KG1 (cell line): ENCODE results near the gene TNS4.

Source experiments
- DNase-seq: peaks from one replicate; lab custom pipeline; 2025; lab: John Stamatoyannopoulos, UW

TNS4 gene

GRCh38 chr17:40535438-40535837 lies 34.0 kb upstream of the TNS4 start:
- no peak for DNase-seq

GRCh38 chr17:40534371-40535189 lies 33.2 kb upstream of the TNS4 start:
- DNase-seq, result no peak

GRCh38 chr17:40533896-40534295 lies 32.5 kb upstream of the TNS4 start:
- no peak for DNase-seq

GRCh38 chr17:40532520-40533253 lies 31.3 kb upstream of the TNS4 start:
- no peak for DNase-seq

GRCh38 chr17:40531051-40531991 lies 29.9 kb upstream of the TNS4 start:
- no peak for DNase-seq

DNA sequence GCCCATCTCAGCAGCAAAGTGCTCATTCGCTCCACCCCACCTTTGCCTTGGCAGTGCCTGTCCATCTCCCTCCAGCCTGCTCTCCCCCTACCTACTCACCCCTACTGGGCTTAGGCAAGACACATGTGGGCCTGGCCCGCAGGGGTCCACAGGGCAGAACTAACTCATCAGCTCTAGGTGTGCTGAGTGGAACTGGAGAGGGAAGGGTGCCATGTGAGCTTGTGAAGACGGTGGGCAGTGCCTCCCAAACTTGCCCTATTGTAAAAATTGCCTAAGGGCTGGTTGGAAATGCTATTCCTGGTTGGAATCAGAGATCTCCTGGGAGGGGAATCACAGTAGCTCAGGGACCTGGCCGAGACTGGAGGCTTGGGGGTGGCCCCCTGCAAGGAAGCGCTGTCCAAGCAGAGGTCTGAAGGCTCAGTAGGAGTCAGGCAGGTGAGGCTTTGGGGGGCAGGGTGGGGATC lies 29.1 kb upstream of the TNS4 start:
- DNase-seq, result no peak

GRCh38 chr17:40529991-40530390 lies 28.6 kb upstream of the TNS4 start:
- no peak for DNase-seq

- no peak for DNase-seq
Observed at GRCh38 chr17:40528692-40529417, 27.4 kb upstream of the TNS4 start.

DNA sequence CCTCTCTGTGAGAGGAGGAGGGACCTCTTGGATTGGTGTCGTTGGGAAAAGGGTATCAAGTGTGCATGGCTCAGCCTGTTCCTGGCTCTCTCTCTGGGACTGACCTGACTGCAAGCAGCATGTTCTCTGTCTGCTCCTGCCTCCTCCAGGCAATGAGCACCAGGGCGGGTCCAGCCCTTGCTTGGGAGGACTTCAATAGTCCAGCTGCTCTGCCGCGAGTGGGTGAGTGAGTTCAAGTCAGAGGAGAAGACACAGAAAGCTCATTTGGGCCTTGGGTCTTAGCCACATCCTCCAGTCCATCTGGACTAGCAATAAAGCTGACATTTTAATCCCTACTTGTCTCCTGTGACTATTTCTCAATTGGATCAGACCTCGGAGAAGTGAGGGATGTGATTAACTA lies 25.2 kb upstream of the TNS4 start:
- DNase-seq, result no peak

DNA sequence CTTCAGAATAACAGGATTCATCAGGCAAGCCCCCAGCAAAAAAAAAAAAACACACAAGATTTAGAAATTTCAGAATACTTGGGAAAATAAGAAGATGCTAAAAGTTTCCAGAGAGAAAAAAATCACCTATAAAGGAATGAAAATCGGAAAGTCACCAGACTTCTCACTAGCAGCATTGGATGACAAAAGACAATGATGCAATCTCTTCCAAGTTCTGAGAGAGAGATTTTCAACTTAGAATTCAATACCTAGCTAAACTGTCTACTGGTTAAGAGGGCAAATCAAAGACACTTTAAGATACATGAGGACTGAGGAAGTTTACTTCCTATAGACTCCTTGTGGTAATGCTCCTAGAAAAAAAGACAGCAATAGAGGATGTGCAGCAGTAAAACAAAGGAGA lies 23.9 kb upstream of the TNS4 start:
- DNase-seq, result no peak

DNA sequence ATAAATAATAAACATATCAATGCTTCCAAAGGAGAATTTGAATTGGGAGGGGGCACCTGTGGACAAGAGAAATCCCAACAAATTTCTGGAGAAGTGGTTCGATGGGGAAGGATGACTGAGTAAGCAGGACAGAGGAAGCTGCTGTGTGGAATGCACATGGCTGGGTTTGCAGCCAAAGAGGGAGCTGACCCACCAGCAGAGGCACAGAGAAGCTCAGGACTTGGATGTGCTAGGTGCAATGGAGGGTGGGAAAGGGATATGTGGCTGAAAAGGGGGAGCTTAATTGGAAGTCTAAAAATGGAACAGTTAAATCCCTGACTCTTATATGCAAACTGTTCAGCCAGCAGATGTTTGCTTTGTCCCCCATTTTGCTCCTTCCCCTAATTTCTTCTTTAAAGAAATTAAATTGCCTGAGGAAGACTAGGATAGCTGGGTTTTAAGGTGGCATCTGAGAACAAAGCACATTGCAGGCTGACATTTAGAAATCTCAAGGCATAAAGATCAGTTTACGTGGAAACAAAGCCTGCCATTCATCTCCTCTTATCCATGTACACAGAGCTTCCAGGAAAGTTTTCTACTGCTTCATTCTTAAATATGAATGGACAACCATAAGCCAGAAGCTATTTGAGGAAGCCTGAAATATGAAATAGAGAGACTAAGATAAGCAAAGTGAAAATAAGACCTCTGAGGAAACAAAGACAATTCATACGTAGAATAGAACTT lies 23.0 kb upstream of the TNS4 start:
- DNase-seq, result no peak

DNA sequence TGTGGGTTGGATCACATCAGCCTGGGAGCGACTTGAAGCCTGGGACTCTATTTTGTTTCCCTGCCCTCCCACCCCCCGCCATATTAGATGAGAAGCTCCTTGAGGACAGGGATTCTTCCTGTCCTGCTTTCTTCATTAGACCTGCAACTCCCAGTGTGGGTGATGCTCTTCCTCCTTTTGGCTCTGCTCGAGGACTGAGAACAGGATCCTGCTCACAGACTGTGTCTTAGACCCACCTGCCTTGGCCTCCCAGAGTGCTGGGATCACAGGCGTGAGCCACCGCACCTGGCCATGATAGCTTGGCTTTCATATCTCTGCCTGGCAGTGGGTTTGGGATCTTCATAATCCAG lies 21.5 kb upstream of the TNS4 start:
- no peak for DNase-seq

- DNase-seq, result no peak
Observed at GRCh38 chr17:40522250-40522960, 21.0 kb upstream of the TNS4 start.

- DNase-seq, result no peak
Observed at GRCh38 chr17:40520991-40521453, 19.6 kb upstream of the TNS4 start.

DNA sequence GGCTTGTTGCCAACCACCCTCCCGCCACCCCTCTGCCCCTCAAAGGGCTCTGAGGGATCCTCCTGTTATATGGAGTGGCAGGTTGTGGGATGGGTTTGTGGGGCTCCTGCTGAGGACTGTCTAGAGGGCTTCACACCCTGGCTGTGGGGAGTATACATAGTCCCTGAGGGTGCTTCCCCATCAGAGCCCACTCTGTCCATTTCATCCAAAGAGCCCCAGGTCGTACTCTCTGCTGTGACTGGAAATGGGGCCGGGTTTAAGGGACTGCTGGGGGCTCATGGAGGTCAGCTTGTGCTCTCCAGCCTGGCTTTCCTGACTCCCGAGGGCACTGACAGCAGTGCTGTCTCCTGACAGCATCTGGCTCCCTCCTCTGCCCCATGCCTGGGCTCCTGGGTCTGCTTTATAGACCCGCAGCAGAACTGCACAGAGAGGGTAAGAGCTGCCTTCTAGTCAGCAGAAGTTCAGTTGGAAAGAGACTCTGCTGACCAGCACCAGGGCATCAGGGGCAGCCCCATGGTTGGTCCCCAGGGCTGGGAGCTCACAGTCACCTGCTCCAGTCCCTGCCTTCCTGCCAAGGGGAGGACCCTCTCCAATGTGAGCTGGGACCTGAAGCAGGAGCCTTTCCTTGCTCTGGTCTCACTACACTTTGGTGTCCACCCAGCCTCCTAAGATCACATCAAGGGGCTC lies 17.8 kb upstream of the TNS4 start:
- no peak for DNase-seq

GRCh38 chr17:40518401-40519088 lies 17.1 kb upstream of the TNS4 start:
- no peak for DNase-seq

DNA sequence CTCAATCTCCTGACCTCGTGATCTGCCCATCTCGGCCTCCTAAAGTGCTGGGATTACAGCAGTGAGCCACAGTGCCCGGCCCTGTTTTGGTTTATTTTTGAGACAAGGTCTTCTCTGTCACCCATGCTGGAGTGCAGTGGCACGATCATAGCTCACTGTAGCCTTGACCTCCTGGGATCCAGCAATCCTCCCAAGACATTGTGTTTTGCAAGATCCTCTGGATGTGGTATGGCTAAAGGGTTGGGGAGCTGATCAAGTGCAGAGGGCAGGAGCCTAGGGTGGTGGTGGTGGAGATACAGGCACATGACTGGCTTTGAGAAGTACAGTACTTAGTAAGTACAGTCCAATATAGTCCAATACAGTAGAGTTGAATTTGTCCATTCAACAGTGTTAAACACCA lies 16.6 kb upstream of the TNS4 start:
- DNase-seq, result no peak

- DNase-seq, result no peak
Observed at GRCh38 chr17:40517286-40517662, 15.9 kb upstream of the TNS4 start.
